SU-DHL-6 (cell line): ENCODE results near the gene PKDCC.
"Not testable (repeated sequence)": the region's sequence is repeated elsewhere in the genome, so short reads cannot be mapped to it uniquely, and the experiment has no call there.

Experiments
- EZH2phosphoT487 ChIP-seq: fragments of 200-600 bp; sonication (generic), shearing (Covaris generic); conservative IDR thresholded peaks from 2 replicates; pipeline ENCODE4 v1.6.1; 2018; ENCODE audit warnings: mild to moderate bottlenecking, antibody characterized with exemption, low read length, moderate library complexity, mixed read lengths
- TF ChIP-seq, protein P1 (sequence below): fragments of 200-600 bp; sonication (generic); IDR thresholded peaks from one replicate; pipeline ENCODE4 v1.5.1; 2017; ENCODE audit warnings: antibody characterized with exemption, mild to moderate bottlenecking, low read length, moderate library complexity; ENCODE audit not compliant: insufficient read depth, poor library complexity, severe bottlenecking

DNA sequence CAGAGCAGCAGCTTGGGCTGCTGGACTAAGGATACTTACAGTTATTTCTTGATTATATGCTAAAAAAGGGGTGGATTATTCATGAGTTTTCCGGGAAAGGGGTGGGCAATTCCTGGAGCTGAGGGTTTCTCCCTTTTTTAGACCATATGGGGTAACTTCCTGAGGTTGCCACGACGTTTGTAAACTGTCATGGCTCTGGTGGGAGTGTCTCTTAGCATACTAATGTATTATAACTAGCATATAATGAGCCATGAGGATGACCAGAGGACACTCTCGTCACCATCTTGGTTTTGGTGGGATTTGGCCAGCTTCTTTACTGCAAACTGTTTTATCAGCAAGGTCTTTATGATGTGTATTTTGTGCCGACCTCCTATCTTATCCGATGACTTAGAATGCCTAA, 13.7 kb upstream of the PKDCC start:
- TF ChIP-seq, protein P1, sequence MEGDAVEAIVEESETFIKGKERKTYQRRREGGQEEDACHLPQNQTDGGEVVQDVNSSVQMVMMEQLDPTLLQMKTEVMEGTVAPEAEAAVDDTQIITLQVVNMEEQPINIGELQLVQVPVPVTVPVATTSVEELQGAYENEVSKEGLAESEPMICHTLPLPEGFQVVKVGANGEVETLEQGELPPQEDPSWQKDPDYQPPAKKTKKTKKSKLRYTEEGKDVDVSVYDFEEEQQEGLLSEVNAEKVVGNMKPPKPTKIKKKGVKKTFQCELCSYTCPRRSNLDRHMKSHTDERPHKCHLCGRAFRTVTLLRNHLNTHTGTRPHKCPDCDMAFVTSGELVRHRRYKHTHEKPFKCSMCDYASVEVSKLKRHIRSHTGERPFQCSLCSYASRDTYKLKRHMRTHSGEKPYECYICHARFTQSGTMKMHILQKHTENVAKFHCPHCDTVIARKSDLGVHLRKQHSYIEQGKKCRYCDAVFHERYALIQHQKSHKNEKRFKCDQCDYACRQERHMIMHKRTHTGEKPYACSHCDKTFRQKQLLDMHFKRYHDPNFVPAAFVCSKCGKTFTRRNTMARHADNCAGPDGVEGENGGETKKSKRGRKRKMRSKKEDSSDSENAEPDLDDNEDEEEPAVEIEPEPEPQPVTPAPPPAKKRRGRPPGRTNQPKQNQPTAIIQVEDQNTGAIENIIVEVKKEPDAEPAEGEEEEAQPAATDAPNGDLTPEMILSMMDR, result not testable (repeated sequence)
- TF ChIP-seq EZH2phosphoT487, result not testable (repeated sequence)
